Esophagus squamous epithelium (tissue), 5 donors: ENCODE data around the gene NHSL1. TPM values are rescaled to one million over a fixed set of nuclear protein-coding genes. Genes with fewer than 3 reads are reported as not detected.

Source experiments
- DNase-seq: peaks from one replicate; lab custom pipeline; 2025; lab: John Stamatoyannopoulos, UW
- H3K27ac ChIP-seq, 4 donors: fragments of 200-600 bp; sonication (generic); one replicate each; pipeline ENCODE4 v1.5.1; 2016 to 2019; ENCODE audit warnings: mild to moderate bottlenecking in 1 of 4
- H3K27me3 ChIP-seq, 4 donors: fragments of 200-600 bp; sonication (generic); 1 replicate in 3 of 4; 2 replicates in 1 of 4; pipeline versions ENCODE4 v1.5.1 to v1.6.0; 2017 to 2021; ENCODE audit warnings: antibody characterized with exemption in 1 of 4
- H3K36me3 ChIP-seq, 3 donors: fragments of 200-600 bp; sonication (generic); one replicate each; pipeline ENCODE4 v1.5.1; 2016 to 2019
- H3K4me1 ChIP-seq, 3 donors: fragments of 200-600 bp; sonication (generic); one replicate each; pipeline ENCODE4 v1.5.1; 2017 to 2019
- H3K4me3 ChIP-seq, 4 donors: fragments of 200-600 bp; sonication (generic); 1 replicate in 3 of 4; 2 replicates in 1 of 4; pipeline ENCODE4 v1.5.1; 2016 to 2019; ENCODE audit warnings: mild to moderate bottlenecking in 2 of 4, moderate library complexity in 1 of 4
- H3K9me3 ChIP-seq, 3 donors: fragments of 200-600 bp; sonication (generic); one replicate each; pipeline ENCODE4 v1.5.1; 2016 to 2019
- CTCF ChIP-seq, 6 experiments: fragments of 450-650 bp in 4 of 6; fragments of 200-600 bp in 2 of 6; sonication (generic) in 2 of 6; IDR thresholded peaks; one replicate each; pipeline ENCODE4 v1.5.1; 2016 to 2019; ENCODE audit warnings: antibody characterized with exemption in 6 of 6, mild to moderate bottlenecking in 4 of 6, moderate library complexity in 4 of 6
- POLR2A ChIP-seq, 4 donors: fragments of 450-650 bp; IDR thresholded peaks; one replicate each; pipeline ENCODE4 v1.6.1; 2017; ENCODE audit warnings: antibody characterized with exemption in 4 of 4, mild to moderate bottlenecking in 4 of 4, moderate library complexity in 3 of 4
- WGBS, 2 donors: methylation state at CpG; one replicate each; pipeline ENCODE4 v1.1.5; 2018; 5-methylcytosine and 5-hydroxymethylcytosine counted together
- intact Hi-C: fragments of 100-400 bp; cut with DNase I; formaldehyde crosslinking; loops from one replicate; pipeline ENCODE4 v1.15.0; 2022
- total RNA-seq, 4 donors: library from RNA; depleted of rRNA; stranded (reverse); fragments of >200 nt; gene quantifications; one replicate each; pipeline ENCODE4 v1.1.0, GENCODE V29; 2016
- donor health status: DM: yes; HTN: yes; CAD: no.

The NHSL1 gene
- total RNA-seq, 4 donors from 2014 or later, result 13.1 to 58.2 (median 32.0) TPM

GRCh38 chr6:138535728-138536455 lies 36.6 kb upstream of the NHSL1 start:
- no peak for DNase-seq
- no peaks in the 10 kb centered on the region for H3K9me3 ChIP-seq
- 76 to 80% methylated on average over 6 of the region's 6 CpGs for WGBS, 2 donors
- no peaks in the 10 kb centered on the region for H3K27me3 ChIP-seq
- intact Hi-C loops, result no loop called here
- H3K27ac ChIP-seq, result no peak overlapping the region
- no peak for TF ChIP-seq CTCF (IDR thresholded peaks at IDR 0.05)
- TF ChIP-seq POLR2A (IDR thresholded peaks at IDR 0.05), result no peak
- no peak overlapping the region for H3K4me3 ChIP-seq
- H3K36me3 ChIP-seq, result no peaks in the 10 kb centered on the region
- H3K4me1 ChIP-seq, result peaks cover 0 to 12% (median 0%) of the 10 kb centered on the region in 3 donors

GRCh38 chr6:138533667-138534066 lies 34.4 kb upstream of the NHSL1 start:
- Histone ChIP-seq H3K36me3 (no peaks in the 10 kb centered on the region), H3K27me3 (no peaks in the 10 kb centered on the region), H3K27ac (no peak overlapping the region), H3K9me3 (no peaks in the 10 kb centered on the region), H3K4me3 (no peak overlapping the region), H3K4me1 (no peaks in the 10 kb centered on the region)
- WGBS, 2 donors, result 70 to 86% methylated on average over 2 of the region's 2 CpGs
- DNase-seq, result no peak
- intact Hi-C loops, result no loop called here
- no peak for TF ChIP-seq CTCF (IDR thresholded peaks at IDR 0.05)
- TF ChIP-seq POLR2A (IDR thresholded peaks at IDR 0.05), result no peak

GRCh38 chr6:138531387-138531786 lies 32.1 kb upstream of the NHSL1 start:
- no peak for TF ChIP-seq CTCF (IDR thresholded peaks at IDR 0.05)
- no peak for TF ChIP-seq POLR2A (IDR thresholded peaks at IDR 0.05)
- no peak overlapping the region for H3K4me3 ChIP-seq
- H3K27me3 ChIP-seq, result no peaks in the 10 kb centered on the region
- WGBS, 2 donors, result 88 to 95% methylated on average over 2 of the region's 2 CpGs
- H3K4me1 ChIP-seq, result peaks cover 0 to 7% (median 0%) of the 10 kb centered on the region in 3 donors
- H3K36me3 ChIP-seq, result no peaks in the 10 kb centered on the region
- no peak for DNase-seq
- intact Hi-C loops, result no loop called here
- no peak overlapping the region for H3K27ac ChIP-seq
- H3K9me3 ChIP-seq, result no peaks in the 10 kb centered on the region

- WGBS, 2 donors, result 90 to 96% methylated on average over 3 of the region's 3 CpGs
- no peak for TF ChIP-seq CTCF (IDR thresholded peaks at IDR 0.05)
- TF ChIP-seq POLR2A (IDR thresholded peaks at IDR 0.05), result no peak
- no peak overlapping the region for H3K27ac ChIP-seq
Observed at GRCh38 chr6:138529478-138529877, 30.2 kb upstream of the NHSL1 start.

GRCh38 chr6:138528956-138529355 lies 29.7 kb upstream of the NHSL1 start:
- H3K27ac ChIP-seq, result no peak overlapping the region
- H3K4me3 ChIP-seq, result no peak overlapping the region
- peaks cover 0 to 7% (median 0%) of the 10 kb centered on the region in 3 donors for H3K4me1 ChIP-seq
- intact Hi-C loops, result no loop called here
- no peak for DNase-seq
- H3K27me3 ChIP-seq, result no peaks in the 10 kb centered on the region
- no peaks in the 10 kb centered on the region for H3K36me3 ChIP-seq
- WGBS, 2 donors, result 88 to 95% methylated on average over 2 of the region's 2 CpGs
- TF ChIP-seq CTCF (IDR thresholded peaks at IDR 0.05) (no peak), POLR2A (IDR thresholded peaks at IDR 0.05) (no peak)
- no peaks in the 10 kb centered on the region for H3K9me3 ChIP-seq

More at GRCh38 chr6:138529478-138529877, 30.2 kb upstream of the NHSL1 start:
- Histone ChIP-seq H3K27me3 (no peaks in the 10 kb centered on the region), H3K36me3 (no peaks in the 10 kb centered on the region), H3K9me3 (no peaks in the 10 kb centered on the region), H3K4me1 (peaks cover 0 to 7% (median 0%) of the 10 kb centered on the region in 3 donors), H3K4me3 (no peak overlapping the region)
- DNase-seq, result no peak
- intact Hi-C loops, result no loop called here
